Colonic mucosa (tissue), 4 donors: Measurements from ENCODE around the gene ABCA5. TPM values are rescaled to one million over a fixed set of nuclear protein-coding genes. Genes with fewer than 3 reads are reported as not detected.

Experiments used
- DNase-seq: peaks from one replicate; pipeline ENCODE4 v3.0.0-alpha.2; 2020
- H3K27ac ChIP-seq: fragments of 200-600 bp; one replicate; pipeline ENCODE4 v1.8.0; 2021
- H3K27me3 ChIP-seq: fragments of 200-600 bp; one replicate; pipeline ENCODE4 v1.8.0; 2021
- H3K36me3 ChIP-seq: fragments of 200-600 bp; one replicate; pipeline ENCODE4 v1.8.0; 2021
- H3K4me1 ChIP-seq: fragments of 200-600 bp; one replicate; pipeline ENCODE4 v1.8.0; 2021; ENCODE audit warnings: mild to moderate bottlenecking
- H3K4me3 ChIP-seq: fragments of 200-600 bp; one replicate; pipeline ENCODE4 v1.8.0; 2021
- H3K9ac ChIP-seq, 2 donors: one replicate each; pipeline ENCODE4 v1.7.0; 2013; ENCODE audit warnings: control low read depth in 2 of 2, low read depth in 2 of 2, low read length in 2 of 2
- H3K9me3 ChIP-seq: fragments of 200-600 bp; one replicate; pipeline ENCODE4 v1.8.0; 2021
- CTCF ChIP-seq: fragments of 200-600 bp; IDR thresholded peaks from one replicate; pipeline ENCODE4 v1.8.0; 2022; ENCODE audit warnings: antibody characterized with exemption, mild to moderate bottlenecking
- intact Hi-C: fragments of 100-400 bp; cut with DNase I; formaldehyde crosslinking; loops from one replicate; pipeline ENCODE4 v1.14.1; 2022
- total RNA-seq, 2 donors: library from RNA; stranded (reverse); fragmentation: NEBNext Ultra II Directional in 1 of 2; extraction: Animal tissue kit (Norgen Biotek cat#: 25700) in 1 of 2; gene quantifications; one replicate each; pipeline ENCODE4 v1.2.1, GENCODE V29; 2021
- donor health status: healthy.
- donor health status: DM: no; HTN: no; CAD: no.
- donor health status: DM: no; HTN: no; CAD: no.

Gene ABCA5
- total RNA-seq, 2 donors from 2014 or later: 20.8 to 43.4 TPM

- Histone ChIP-seq H3K27me3 (no peaks in the 10 kb centered on the region), H3K27ac (no peak overlapping the region), H3K4me3 (no peak overlapping the region), H3K36me3 (no peaks in the 10 kb centered on the region), H3K4me1 (no peaks in the 10 kb centered on the region), H3K9me3 (no peaks in the 10 kb centered on the region), H3K9ac (no peak overlapping the region)
- TF ChIP-seq CTCF: no peak
- intact Hi-C loops: no loop called here
- DNase-seq: no peak
Measured at GRCh38 chr17:69331756-69332155, 4.8 kb upstream of the ABCA5 start.

GRCh38 chr17:69326377-69327059, 415 bp downstream of the ABCA5 start:
- H3K9me3 ChIP-seq: no peaks in the 10 kb centered on the region
- intact Hi-C loops: no loop called here
- H3K4me3 ChIP-seq: peak overlapping the region; percentile 62
- no peak for DNase-seq
- H3K27ac ChIP-seq: peak overlapping the region; percentile 86
- no peak for TF ChIP-seq CTCF
- no peaks in the 10 kb centered on the region for H3K36me3 ChIP-seq
- no peaks in the 10 kb centered on the region for H3K4me1 ChIP-seq
- peak overlapping the region; percentile 73 to 96 for H3K9ac ChIP-seq
- H3K27me3 ChIP-seq: no peaks in the 10 kb centered on the region

DNA sequence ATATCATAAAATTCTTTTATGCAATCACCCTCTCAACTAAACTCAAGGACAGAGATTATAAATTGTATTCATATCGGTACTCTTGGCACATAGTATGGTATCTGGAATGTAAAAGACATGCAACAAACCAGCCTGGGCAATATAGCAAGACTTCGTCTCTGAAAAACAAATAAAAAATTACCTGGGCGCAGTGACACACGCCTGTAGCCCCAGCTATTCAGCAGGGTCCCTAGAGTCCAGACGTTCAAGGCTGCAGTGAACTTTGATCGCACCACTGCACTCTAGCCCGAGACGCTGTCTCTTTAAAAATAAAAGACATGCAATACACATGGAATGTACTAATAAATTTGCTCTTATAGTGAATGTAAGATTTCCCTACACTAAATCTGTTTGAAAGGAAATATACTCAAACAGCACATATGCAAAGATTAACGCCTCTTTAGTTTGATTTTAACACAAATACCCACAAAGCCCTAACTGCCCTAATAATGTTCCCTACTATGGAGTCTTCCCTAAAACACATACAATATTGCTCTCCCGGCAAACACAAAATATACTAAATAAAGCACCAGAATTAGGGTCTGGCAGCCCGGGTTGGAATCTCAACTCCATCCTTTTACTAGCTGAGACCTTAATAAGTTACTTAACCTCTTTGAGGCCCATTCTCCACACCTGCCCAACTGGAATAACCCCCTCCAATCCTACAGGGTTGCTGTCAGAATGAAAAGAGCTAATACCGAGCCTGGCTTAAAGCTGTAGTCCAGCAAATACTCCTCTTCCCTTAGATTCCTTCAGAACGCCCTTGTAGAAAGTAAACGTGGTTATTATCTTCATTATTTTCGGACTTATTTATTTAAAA, 1.2 kb downstream of the ABCA5 start:
- no peaks in the 10 kb centered on the region for H3K36me3 ChIP-seq
- no peaks in the 10 kb centered on the region for H3K4me1 ChIP-seq
- H3K27me3 ChIP-seq: no peaks in the 10 kb centered on the region
- H3K27ac ChIP-seq: peak overlapping the region; percentile 86
- intact Hi-C loops: no loop called here
- peak overlapping the region; percentile 73 to 96 for H3K9ac ChIP-seq
- no peak for TF ChIP-seq CTCF
- DNase-seq: peak; percentile 61
- H3K4me3 ChIP-seq: peak overlapping the region; percentile 62
- H3K9me3 ChIP-seq: no peaks in the 10 kb centered on the region

- H3K9ac ChIP-seq: no peak overlapping the region
- DNase-seq: no peak
- H3K4me3 ChIP-seq: no peak overlapping the region
- H3K36me3 ChIP-seq: no peaks in the 10 kb centered on the region
- TF ChIP-seq CTCF: no peak
- H3K27ac ChIP-seq: no peak overlapping the region
- H3K27me3 ChIP-seq: no peaks in the 10 kb centered on the region
- intact Hi-C loops: no loop called here
- H3K9me3 ChIP-seq: no peaks in the 10 kb centered on the region
- H3K4me1 ChIP-seq: no peaks in the 10 kb centered on the region
Measured at GRCh38 chr17:69323806-69324205, 3.1 kb downstream of the ABCA5 start.

DNA sequence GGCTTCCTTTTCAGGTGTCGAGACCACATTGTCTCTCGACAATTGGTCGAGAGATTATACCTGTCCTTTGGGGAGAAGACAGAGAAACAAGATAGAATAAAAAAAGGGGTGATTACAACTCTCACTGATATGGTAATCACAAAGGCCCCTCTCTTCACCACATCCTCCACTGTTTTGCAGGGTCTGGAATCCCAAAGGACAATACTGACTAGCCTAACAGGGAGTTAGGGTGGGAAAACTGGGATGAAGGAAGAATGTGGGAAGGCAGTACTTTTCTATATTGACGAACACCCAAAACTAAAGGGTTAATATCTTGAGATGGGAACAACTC, 6.1 kb downstream of the ABCA5 start:
- intact Hi-C loops: no loop called here
- Histone ChIP-seq H3K27me3 (no peaks in the 10 kb centered on the region), H3K4me3 (no peak overlapping the region)

More for the DNA sequence above, 6.1 kb downstream of the ABCA5 start:
- Histone ChIP-seq H3K36me3 (no peaks in the 10 kb centered on the region), H3K27ac (no peak overlapping the region), H3K9ac (no peak overlapping the region), H3K9me3 (no peaks in the 10 kb centered on the region), H3K4me1 (no peaks in the 10 kb centered on the region)
- TF ChIP-seq CTCF: no peak
- DNase-seq: no peak
